Breast epithelium (tissue), 4 donors: Measurements from ENCODE around the gene PLD3. TPM values are rescaled to one million over a fixed set of nuclear protein-coding genes. Genes with fewer than 3 reads are reported as not detected.

Experiments used
- DNase-seq, 2 donors: peaks; one replicate each; pipeline ENCODE4 v3.0.0-alpha.2; 2019; ENCODE audit warnings: low spot score in 2 of 2
- H3K27ac ChIP-seq, 2 donors: fragments of 200-600 bp; sonication (generic) in 1 of 2; one replicate each; pipeline ENCODE4 v1.5.1; 2016 to 2019; ENCODE audit warnings: mild to moderate bottlenecking in 1 of 2
- H3K27me3 ChIP-seq, 2 donors: fragments of 200-600 bp; sonication (generic) in 1 of 2; one replicate each; pipeline versions ENCODE4 v1.5.1 to v1.6.0; 2017 to 2019; ENCODE audit warnings: control low read depth in 1 of 2, mild to moderate bottlenecking in 1 of 2
- H3K36me3 ChIP-seq: fragments of 200-600 bp; one replicate; pipeline ENCODE4 v1.5.1; 2019
- H3K4me1 ChIP-seq, 2 donors: fragments of 200-600 bp; sonication (generic); one replicate each; pipeline ENCODE4 v1.5.1; 2016 to 2019; ENCODE audit warnings: control low read depth in 1 of 2
- H3K4me3 ChIP-seq, 3 donors: fragments of 200-600 bp; sonication (generic); 1 replicate in 2 of 3; 2 replicates in 1 of 3; pipeline ENCODE4 v1.5.1; 2016 to 2019; ENCODE audit warnings: mild to moderate bottlenecking in 3 of 3, moderate library complexity in 2 of 3
- H3K9me3 ChIP-seq, 2 donors: fragments of 200-600 bp; sonication (generic) in 1 of 2; one replicate each; pipeline ENCODE4 v1.5.1; 2016 to 2019; ENCODE audit warnings: control low read depth in 1 of 2
- POLR2A ChIP-seq: fragments of 450-650 bp; IDR thresholded peaks from one replicate; pipeline ENCODE4 v1.6.1; 2016; ENCODE audit warnings: antibody characterized with exemption, mild to moderate bottlenecking, moderate library complexity
- POLR2AphosphoS5 ChIP-seq, 3 donors: sonication (generic); formaldehyde crosslinking; IDR thresholded peaks; one replicate each; pipeline ENCODE4 v1.6.1; 2017; ENCODE audit warnings: antibody characterized with exemption in 3 of 3
- intact Hi-C: fragments of 100-400 bp; cut with DNase I; formaldehyde crosslinking; loops from one replicate; pipeline ENCODE4 v1.15.1; 2023; ENCODE audit warnings: low total_unique reads
- total RNA-seq, 3 donors: library from RNA; depleted of rRNA; stranded (reverse); fragments of >200 nt; gene quantifications; one replicate each; pipeline ENCODE4 v1.1.0, GENCODE V29; 2016
- TF ChIP-seq, protein P1 (sequence below), 3 donors: fragments of 450-650 bp; IDR thresholded peaks; one replicate each; pipeline ENCODE4 v1.5.1; 2016 to 2017; ENCODE audit warnings: antibody characterized with exemption in 3 of 3, mild to moderate bottlenecking in 3 of 3, moderate library complexity in 3 of 3

The PLD3 gene
- total RNA-seq, 3 donors from 2014 or later = 165 to 473 (median 221) TPM

DNA sequence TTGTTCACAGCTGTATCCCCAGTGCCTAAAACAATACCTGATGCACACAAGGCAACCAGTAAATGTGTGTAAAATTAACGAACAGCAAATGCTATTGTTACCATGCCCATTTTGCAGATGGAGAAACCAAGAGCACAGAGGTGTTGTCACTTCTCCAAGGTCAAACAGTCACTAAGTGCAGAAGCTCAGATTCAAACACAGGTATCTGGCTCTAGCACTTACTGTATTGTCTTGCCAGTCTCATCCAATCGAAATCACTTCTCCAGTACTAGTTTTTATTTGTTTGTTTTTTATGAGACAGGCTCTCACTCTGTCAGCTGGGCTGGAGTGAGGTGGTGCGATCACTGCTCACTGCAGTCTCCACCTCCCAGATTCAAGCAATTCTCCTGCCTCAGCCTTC, 13.7 kb downstream of the PLD3 start:
- Histone ChIP-seq H3K36me3 (no peaks in the 10 kb centered on the region), H3K27me3 (no peaks in the 10 kb centered on the region), H3K9me3 (no peaks in the 10 kb centered on the region), H3K4me1 (no peaks in the 10 kb centered on the region), H3K4me3 (no peak overlapping the region), H3K27ac (no peak overlapping the region)
- no peak for TF ChIP-seq POLR2A
- TF ChIP-seq, protein P1, sequence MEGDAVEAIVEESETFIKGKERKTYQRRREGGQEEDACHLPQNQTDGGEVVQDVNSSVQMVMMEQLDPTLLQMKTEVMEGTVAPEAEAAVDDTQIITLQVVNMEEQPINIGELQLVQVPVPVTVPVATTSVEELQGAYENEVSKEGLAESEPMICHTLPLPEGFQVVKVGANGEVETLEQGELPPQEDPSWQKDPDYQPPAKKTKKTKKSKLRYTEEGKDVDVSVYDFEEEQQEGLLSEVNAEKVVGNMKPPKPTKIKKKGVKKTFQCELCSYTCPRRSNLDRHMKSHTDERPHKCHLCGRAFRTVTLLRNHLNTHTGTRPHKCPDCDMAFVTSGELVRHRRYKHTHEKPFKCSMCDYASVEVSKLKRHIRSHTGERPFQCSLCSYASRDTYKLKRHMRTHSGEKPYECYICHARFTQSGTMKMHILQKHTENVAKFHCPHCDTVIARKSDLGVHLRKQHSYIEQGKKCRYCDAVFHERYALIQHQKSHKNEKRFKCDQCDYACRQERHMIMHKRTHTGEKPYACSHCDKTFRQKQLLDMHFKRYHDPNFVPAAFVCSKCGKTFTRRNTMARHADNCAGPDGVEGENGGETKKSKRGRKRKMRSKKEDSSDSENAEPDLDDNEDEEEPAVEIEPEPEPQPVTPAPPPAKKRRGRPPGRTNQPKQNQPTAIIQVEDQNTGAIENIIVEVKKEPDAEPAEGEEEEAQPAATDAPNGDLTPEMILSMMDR (IDR thresholded peaks at IDR 0.05) = no peak
- no peak for TF ChIP-seq POLR2AphosphoS5 (IDR thresholded peaks at IDR 0.05)
- no peak for DNase-seq
- intact Hi-C loops = no loop called here

DNA sequence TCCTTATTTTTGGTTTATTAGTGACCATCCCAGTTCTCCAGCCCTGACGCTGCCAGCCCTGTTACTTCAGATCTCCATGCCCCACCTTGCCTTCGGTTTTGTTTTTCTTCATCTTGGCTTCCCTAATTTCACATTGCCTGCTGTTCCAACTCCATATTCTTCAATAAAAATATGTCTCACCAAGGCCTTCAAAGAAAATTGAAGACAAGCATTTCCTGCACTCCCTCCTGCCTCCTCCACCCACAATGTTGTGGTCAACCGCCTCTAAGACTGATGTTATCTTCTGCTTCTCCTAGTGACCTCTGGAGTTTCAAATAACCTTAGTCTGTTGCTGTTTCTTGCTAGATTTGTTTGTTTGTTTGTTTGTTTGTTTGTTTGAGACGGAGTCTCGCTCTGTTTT, 14.6 kb downstream of the PLD3 start:
- DNase-seq = no peak
- Histone ChIP-seq H3K4me1 (no peaks in the 10 kb centered on the region), H3K4me3 (no peak overlapping the region), H3K27me3 (no peaks in the 10 kb centered on the region), H3K27ac (no peak overlapping the region), H3K9me3 (no peaks in the 10 kb centered on the region), H3K36me3 (no peaks in the 10 kb centered on the region)
- intact Hi-C loops = no loop called here
- no peak for TF ChIP-seq POLR2AphosphoS5 (IDR thresholded peaks at IDR 0.05)
- TF ChIP-seq POLR2A = no peak
- TF ChIP-seq, protein P1 (IDR thresholded peaks at IDR 0.05) = no peak

DNA sequence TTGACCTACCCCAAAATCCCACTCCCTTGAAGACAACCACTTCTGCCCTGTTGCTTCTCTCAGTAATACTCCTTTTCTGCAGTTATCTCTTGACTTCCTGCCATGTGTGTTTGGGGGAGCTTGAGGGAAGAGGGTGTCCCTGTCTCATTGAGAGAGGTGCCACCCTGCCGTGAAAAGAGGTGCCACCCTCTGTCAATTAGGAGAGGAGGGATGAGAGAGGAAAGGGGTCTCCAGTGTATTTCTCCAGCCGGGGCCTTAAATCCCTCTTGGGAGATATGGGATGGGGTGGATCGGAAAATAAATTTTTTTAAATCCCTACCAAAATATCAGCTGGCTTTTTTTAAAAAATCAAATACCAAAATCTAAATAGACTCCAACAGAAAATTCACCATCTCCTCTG, 16.5 kb downstream of the PLD3 start:
- Histone ChIP-seq H3K36me3 (no peaks in the 10 kb centered on the region), H3K27me3 (no peaks in the 10 kb centered on the region), H3K4me1 (no peaks in the 10 kb centered on the region), H3K9me3 (no peaks in the 10 kb centered on the region), H3K4me3 (no peak overlapping the region), H3K27ac (no peak overlapping the region)
- TF ChIP-seq, protein P1 (IDR thresholded peaks at IDR 0.05) = no peak
- no peak for TF ChIP-seq POLR2A
- TF ChIP-seq POLR2AphosphoS5 (IDR thresholded peaks at IDR 0.05) = no peak
- intact Hi-C loops = no loop called here
- DNase-seq = no peak

DNA sequence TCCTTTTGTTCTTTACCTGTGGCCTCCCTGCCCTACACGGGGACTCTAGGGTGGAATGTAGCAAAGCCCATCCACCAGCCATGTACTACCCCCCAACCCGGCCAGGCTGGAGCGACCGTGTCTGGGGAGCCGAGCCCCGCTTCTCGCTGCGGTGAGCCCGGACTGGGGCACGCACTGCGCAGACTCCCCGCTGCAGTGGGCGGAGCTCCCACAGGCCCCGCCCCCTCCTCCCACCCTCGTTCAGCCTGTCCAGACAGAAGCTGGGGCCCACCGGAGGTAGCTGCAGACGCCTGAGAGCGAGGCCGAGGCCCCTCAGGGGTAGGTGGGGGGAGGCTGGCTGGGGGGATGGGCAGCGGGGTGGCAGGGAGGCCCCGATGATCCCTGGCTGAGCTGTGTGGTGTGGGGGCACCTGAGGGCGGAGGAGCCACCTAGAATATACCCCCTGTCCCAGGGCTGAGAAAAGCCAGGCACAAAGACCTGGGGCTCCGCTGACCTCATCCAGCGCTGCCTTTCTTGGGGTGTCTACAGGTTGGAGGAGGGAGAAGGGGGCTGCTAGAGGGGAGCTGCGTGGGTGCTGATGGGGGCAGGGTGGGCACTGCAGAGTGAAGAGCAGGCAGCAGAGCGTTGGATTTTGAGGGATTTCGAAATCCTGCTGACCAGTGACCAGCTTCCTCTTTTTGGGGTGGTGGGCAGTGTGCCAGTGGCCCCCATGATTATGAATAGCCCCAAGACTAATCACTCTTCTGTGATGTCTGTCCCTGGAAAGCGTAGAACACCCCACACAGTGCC, 17.3 kb downstream of the PLD3 start:
- Histone ChIP-seq H3K27me3 (no peaks in the 10 kb centered on the region), H3K27ac (peak overlapping the region; percentile 29 to 68), H3K4me1 (no peaks in the 10 kb centered on the region), H3K9me3 (no peaks in the 10 kb centered on the region), H3K36me3 (no peaks in the 10 kb centered on the region), H3K4me3 (peak overlapping the region; percentile 38 to 63 (median 40))
- TF ChIP-seq POLR2AphosphoS5 (IDR thresholded peaks at IDR 0.05) (no peak), POLR2A (no peak)
- TF ChIP-seq, protein P1 (IDR thresholded peaks at IDR 0.05) = no peak
- peak in 1 of 2 donors; percentile 37 for DNase-seq
- intact Hi-C loops = no loop called here

DNA sequence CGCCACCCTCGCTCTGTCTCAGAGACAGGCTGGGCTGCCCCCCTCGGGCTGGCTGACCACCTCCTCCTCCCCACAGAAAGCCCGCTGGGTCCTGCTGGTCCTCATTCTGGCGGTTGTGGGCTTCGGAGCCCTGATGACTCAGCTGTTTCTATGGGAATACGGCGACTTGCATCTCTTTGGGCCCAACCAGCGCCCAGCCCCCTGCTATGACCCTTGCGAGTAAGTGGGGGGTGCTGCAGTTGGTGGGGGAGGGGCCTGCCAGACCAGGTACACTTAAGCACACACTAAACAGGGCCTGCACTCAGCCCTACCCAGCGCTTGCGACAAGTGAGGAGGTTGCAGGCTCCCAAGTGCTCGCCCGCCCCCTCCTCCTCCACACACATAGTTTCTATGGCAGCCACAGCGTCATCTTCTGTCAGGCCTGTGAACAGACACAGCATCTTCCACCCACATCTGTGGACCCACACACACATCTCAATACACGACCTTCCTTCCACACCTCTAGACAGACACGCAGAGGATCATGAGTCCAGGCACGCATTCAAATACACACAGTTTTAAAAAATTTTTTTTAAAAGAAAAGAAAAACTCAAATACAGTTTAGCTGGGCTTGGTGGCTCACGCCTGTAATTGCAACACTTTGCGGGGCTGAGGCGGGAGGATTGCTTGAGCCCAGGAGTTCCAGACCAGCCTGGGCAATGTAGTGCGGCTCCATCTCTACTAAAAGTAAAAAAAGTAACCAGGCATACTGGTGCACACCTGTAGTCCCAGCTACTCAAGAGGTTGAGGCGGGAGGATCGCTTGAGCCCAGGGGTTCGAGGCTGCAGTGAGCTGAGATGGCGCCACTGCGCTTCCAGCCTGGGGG, 18.4 kb downstream of the PLD3 start:
- TF ChIP-seq, protein P1 (IDR thresholded peaks at IDR 0.05) = no peak
- TF ChIP-seq POLR2A = no peak
- no peak for TF ChIP-seq POLR2AphosphoS5 (IDR thresholded peaks at IDR 0.05)
- H3K9me3 ChIP-seq = no peaks in the 10 kb centered on the region
- intact Hi-C loops = no loop called here
- peak overlapping the region in 2 of 3 donors; percentile 38 to 63 for H3K4me3 ChIP-seq
- no peaks in the 10 kb centered on the region for H3K27me3 ChIP-seq
- H3K27ac ChIP-seq = peak overlapping the region in 1 of 2 donors; percentile 7
- no peaks in the 10 kb centered on the region for H3K36me3 ChIP-seq
- DNase-seq = no peak
- H3K4me1 ChIP-seq = no peaks in the 10 kb centered on the region
